ENCODE measurements around the gene FOXK2. TPM values are rescaled to one million over a fixed set of nuclear protein-coding genes. Genes with fewer than 3 reads are reported as not detected.
A peak's percentile ranks its signal among the peaks of the same experiment; 100 is the strongest.
"Not testable (repeated sequence)": the region's sequence is repeated elsewhere in the genome, so short reads cannot be mapped to it uniquely, and the experiment has no call there.

Gene FOXK2
- total RNA-seq, 1 experiment from 2014 or later = 104 TPM

DNA sequence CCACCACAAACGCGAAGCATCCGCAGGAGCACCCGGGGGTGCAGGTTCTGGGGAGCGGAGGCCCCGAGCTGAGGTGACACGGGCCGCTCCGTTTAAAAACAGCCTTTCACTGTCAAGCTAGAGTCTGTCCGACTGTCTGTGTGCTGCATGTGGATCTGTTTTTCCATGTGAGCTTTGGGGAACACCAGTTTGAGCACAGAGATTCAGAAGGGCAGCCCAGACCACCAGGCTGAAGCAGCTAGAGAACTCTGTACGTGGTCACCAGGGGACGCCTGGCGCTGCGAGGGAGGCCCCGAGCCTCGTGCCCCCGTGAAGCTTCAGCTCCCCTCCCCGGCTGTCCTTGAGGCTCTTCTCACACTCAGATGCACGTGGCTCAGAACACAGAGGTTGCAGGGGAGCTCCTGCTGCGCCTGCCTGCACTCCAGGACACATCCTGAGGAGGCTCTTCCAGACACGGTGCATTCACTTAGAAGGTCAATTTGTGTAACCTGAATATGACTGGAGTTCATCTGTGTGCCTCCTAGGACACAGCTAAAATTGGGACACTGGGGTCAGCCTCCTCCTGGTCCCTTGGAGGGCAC is 15.7 kb upstream of the FOXK2 start:
- no peak overlapping the region for H3K4me3 Mint-ChIP-seq (ENCODE audit: unreplicated experiment)
- H3K27me3 Mint-ChIP-seq (ENCODE audit: insufficient read depth, unreplicated experiment) = no peaks in the 10 kb centered on the region

DNA sequence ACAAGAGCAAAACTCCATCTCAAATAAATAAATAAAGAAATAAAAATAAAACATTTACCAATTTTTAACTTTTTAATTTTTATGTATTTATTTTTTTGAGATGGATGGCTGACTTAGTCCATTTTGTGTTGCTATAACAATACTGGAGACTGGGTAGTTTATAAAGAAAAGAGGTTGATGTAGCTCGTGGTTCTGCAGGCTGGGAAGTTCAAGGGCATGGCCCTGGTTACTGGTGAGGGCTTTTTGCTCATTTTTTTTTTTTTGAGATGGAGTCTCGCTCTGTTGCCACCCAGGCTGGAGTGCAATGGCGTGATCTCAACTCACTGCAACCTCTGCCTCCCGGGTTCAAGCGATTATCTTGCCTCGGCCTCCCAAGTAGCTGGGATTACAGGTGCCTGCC is 14.2 kb upstream of the FOXK2 start:
- intact Hi-C loops (cut with micrococcal nuclease) = no loop called here
- ChIA-PET CTCF (interaction anchor here (1.0 kb wide), 1 partner anchor 49 kb away, joined by 3 read pairs; no protein-coding TSS in a partner anchor), POLR2A (interaction anchor here (0.6 to 1.0 kb wide), 2 partner anchors 14 to 32 kb away, joined by 3 read pairs; partner anchors contain the start of gene FOXK2)
- no peaks in the 10 kb centered on the region for H3K9me3 Mint-ChIP-seq (ENCODE audit: unreplicated experiment)
- H3K36me3 Mint-ChIP-seq (ENCODE audit: insufficient read depth, unreplicated experiment) = no peaks in the 10 kb centered on the region
- BruUV-seq (replicated peaks) = no TSS peak
- no peak for DNase-seq (ENCODE audit: unreplicated experiment)
- H3K27me3 Mint-ChIP-seq (ENCODE audit: insufficient read depth, unreplicated experiment) = no peaks in the 10 kb centered on the region
- peaks cover 6% of the 10 kb centered on the region for H3K4me1 Mint-ChIP-seq (ENCODE audit: insufficient read depth, unreplicated experiment)
- H3K27ac Mint-ChIP-seq (ENCODE audit: low read depth, unreplicated experiment) = no peak overlapping the region
- TF ChIP-seq, protein P1, sequence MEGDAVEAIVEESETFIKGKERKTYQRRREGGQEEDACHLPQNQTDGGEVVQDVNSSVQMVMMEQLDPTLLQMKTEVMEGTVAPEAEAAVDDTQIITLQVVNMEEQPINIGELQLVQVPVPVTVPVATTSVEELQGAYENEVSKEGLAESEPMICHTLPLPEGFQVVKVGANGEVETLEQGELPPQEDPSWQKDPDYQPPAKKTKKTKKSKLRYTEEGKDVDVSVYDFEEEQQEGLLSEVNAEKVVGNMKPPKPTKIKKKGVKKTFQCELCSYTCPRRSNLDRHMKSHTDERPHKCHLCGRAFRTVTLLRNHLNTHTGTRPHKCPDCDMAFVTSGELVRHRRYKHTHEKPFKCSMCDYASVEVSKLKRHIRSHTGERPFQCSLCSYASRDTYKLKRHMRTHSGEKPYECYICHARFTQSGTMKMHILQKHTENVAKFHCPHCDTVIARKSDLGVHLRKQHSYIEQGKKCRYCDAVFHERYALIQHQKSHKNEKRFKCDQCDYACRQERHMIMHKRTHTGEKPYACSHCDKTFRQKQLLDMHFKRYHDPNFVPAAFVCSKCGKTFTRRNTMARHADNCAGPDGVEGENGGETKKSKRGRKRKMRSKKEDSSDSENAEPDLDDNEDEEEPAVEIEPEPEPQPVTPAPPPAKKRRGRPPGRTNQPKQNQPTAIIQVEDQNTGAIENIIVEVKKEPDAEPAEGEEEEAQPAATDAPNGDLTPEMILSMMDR (IDR thresholded peaks at IDR 0.05; ENCODE audit: unreplicated experiment) = no peak
- H3K4me3 Mint-ChIP-seq (ENCODE audit: unreplicated experiment) = no peak overlapping the region

More for the DNA sequence above, 15.7 kb upstream of the FOXK2 start:
- no peak for DNase-seq (ENCODE audit: unreplicated experiment)
- TF ChIP-seq, protein P1 (IDR thresholded peaks at IDR 0.05; ENCODE audit: unreplicated experiment) = no peak
- POLR2A ChIA-PET = interaction anchor here (1.0 to 3.2 kb wide), 4 partner anchors 9 to 31 kb away, joined by 3 to 20 read pairs (median 4); partner anchors contain the start of gene FOXK2
- peaks cover 6% of the 10 kb centered on the region for H3K4me1 Mint-ChIP-seq (ENCODE audit: insufficient read depth, unreplicated experiment)
- H3K9me3 Mint-ChIP-seq (ENCODE audit: unreplicated experiment) = no peaks in the 10 kb centered on the region
- no TSS peak for BruUV-seq (replicated peaks)
- intact Hi-C loops (cut with micrococcal nuclease) = no loop called here
- H3K27ac Mint-ChIP-seq (ENCODE audit: low read depth, unreplicated experiment) = no peak overlapping the region
- H3K36me3 Mint-ChIP-seq (ENCODE audit: insufficient read depth, unreplicated experiment) = no peaks in the 10 kb centered on the region
- CTCF ChIA-PET = interaction anchor here (0.6 to 0.9 kb wide), 3 partner anchors 8 to 51 kb away, joined by 3 to 4 read pairs (median 3); no protein-coding TSS in a partner anchor

DNA sequence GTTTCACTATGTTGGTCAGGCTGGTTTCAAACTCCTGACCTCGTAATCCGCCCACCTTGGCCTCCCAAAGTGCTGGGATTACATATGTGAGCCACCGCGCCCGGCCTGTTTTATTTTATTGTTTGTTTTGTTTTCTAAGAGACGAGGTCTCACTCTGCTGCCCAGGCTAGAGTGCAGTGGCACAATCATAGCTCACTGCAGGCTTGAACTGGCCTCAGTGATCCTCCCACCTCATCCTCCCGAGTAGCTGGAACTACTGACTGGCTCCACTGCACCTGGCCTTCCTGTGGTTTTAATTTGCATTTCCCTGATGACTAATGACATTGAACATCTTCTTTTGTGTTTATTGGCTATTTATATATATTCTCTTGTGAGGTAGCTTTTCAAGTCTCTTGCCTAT is 13.1 kb upstream of the FOXK2 start:
- POLR2A ChIA-PET = interaction anchor here (1.3 to 2.0 kb wide), 3 partner anchors 11 to 23 kb away, joined by 6 to 7 read pairs (median 6); partner anchors contain the start of gene FOXK2
- H3K9me3 Mint-ChIP-seq (ENCODE audit: unreplicated experiment); BruUV-seq (replicated peaks); H3K4me1 Mint-ChIP-seq (ENCODE audit: insufficient read depth, unreplicated experiment); intact Hi-C loops (cut with micrococcal nuclease); H3K4me3 Mint-ChIP-seq (ENCODE audit: unreplicated experiment); H3K27me3 Mint-ChIP-seq (ENCODE audit: insufficient read depth, unreplicated experiment); H3K36me3 Mint-ChIP-seq (ENCODE audit: insufficient read depth, unreplicated experiment): not testable (repeated sequence)
- DNase-seq (ENCODE audit: unreplicated experiment) = peak; percentile 59
- peak overlapping the region; percentile 35 for H3K27ac Mint-ChIP-seq (ENCODE audit: low read depth, unreplicated experiment)
- CTCF ChIA-PET = interaction anchor here (0.8 to 1.5 kb wide), 2 partner anchors 11 to 14 kb away, joined by 4 read pairs; no protein-coding TSS in a partner anchor

DNA sequence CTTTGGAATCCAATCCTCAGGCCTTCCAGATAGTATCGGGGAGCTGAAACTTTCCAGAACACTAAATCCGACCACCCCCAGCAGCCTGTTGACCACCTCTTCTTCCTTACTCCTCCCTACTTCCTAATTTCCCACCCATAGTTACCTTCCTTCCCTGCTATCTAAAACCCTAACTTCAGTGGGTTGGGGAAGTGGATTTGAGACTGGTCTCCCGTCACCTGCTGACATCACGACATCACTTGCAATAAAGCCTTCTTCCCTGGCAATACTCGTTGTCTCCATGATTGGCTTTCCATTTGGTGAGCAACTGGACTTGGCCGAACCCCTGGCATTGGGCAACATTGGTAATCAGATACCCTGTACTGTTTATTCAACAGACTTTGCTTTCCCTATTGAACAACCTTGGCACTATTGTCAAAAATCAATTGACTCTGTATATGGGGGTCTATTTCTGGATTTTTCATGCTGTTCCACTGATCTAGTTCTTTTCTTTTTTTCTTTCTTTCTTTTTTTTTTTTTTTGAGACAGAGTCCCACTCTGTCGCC is 11.8 kb upstream of the FOXK2 start:
- Mint-ChIP-seq H3K36me3 (ENCODE audit: insufficient read depth, unreplicated experiment) (no peaks in the 10 kb centered on the region), H3K27me3 (ENCODE audit: insufficient read depth, unreplicated experiment) (no peaks in the 10 kb centered on the region), H3K27ac (ENCODE audit: low read depth, unreplicated experiment) (no peak overlapping the region), H3K4me3 (ENCODE audit: unreplicated experiment) (no peak overlapping the region), H3K9me3 (ENCODE audit: unreplicated experiment) (no peaks in the 10 kb centered on the region), H3K4me1 (ENCODE audit: insufficient read depth, unreplicated experiment) (no peaks in the 10 kb centered on the region)
- ChIA-PET CTCF (interaction anchor here (0.7 to 1.5 kb wide), 3 partner anchors 9 to 53 kb away, joined by 3 to 4 read pairs (median 3); no protein-coding TSS in a partner anchor), POLR2A (interaction anchor here (1.0 to 2.0 kb wide), 4 partner anchors 9 to 22 kb away, joined by 3 to 7 read pairs (median 5); partner anchors contain the start of gene FOXK2)
- no TSS peak for BruUV-seq (replicated peaks)
- TF ChIP-seq, protein P1 (IDR thresholded peaks at IDR 0.05; ENCODE audit: unreplicated experiment) = no peak
- intact Hi-C loops (cut with micrococcal nuclease) = no loop called here
- DNase-seq (ENCODE audit: unreplicated experiment) = peak; percentile 40

DNA sequence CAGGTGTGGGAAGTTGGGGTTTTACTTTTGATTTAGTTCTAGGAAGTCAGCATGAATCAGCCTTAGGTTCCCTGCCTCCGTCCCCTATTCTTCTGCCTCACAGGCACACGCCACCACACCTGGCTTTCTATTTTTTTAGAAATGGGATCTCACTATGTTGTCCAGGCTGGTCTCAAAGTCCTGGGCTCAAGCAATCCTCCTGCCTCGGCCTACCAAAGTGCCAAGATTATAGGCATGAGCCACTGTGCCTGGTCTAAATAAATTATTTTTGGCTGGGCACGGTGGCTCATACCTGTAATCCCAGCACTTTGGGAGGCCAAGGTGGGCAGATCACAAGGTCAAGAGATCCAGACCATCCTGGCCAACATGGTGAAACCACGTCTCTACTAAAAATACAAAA is 7.9 kb upstream of the FOXK2 start:
- H3K4me1 Mint-ChIP-seq (ENCODE audit: insufficient read depth, unreplicated experiment); H3K36me3 Mint-ChIP-seq (ENCODE audit: insufficient read depth, unreplicated experiment); intact Hi-C loops (cut with micrococcal nuclease); H3K27ac Mint-ChIP-seq (ENCODE audit: low read depth, unreplicated experiment); H3K4me3 Mint-ChIP-seq (ENCODE audit: unreplicated experiment); BruUV-seq (replicated peaks); DNase-seq (ENCODE audit: unreplicated experiment); CTCF ChIA-PET; H3K9me3 Mint-ChIP-seq (ENCODE audit: unreplicated experiment); POLR2A ChIA-PET; H3K27me3 Mint-ChIP-seq (ENCODE audit: insufficient read depth, unreplicated experiment): not testable (repeated sequence)

DNA sequence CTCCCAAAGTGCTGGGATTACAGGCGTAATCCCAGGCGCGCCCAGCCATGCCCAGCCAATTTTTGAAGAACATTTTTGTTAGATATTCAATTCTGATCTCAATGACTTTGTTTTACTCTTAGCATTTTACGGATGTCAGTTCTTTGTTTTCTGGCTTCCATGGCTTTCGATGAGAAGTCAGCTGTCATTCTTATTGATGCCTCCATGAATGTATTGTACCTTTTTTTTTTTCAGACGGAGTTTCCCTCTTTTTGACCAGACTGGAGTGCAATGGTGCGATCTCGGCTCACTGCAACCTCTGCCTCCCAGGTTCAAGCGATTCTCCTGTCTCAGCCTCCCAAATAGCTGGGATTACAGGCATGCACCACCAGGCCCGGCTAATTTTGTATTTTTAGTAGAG is 5.7 kb upstream of the FOXK2 start:
- DNase-seq (ENCODE audit: unreplicated experiment); H3K36me3 Mint-ChIP-seq (ENCODE audit: insufficient read depth, unreplicated experiment); H3K27ac Mint-ChIP-seq (ENCODE audit: low read depth, unreplicated experiment); BruUV-seq (replicated peaks); H3K27me3 Mint-ChIP-seq (ENCODE audit: insufficient read depth, unreplicated experiment); H3K4me3 Mint-ChIP-seq (ENCODE audit: unreplicated experiment); intact Hi-C loops (cut with micrococcal nuclease); H3K4me1 Mint-ChIP-seq (ENCODE audit: insufficient read depth, unreplicated experiment); CTCF ChIA-PET; H3K9me3 Mint-ChIP-seq (ENCODE audit: unreplicated experiment): not testable (repeated sequence)
- POLR2A ChIA-PET = interaction anchor here (1.0 to 1.4 kb wide), 2 partner anchors 12 to 18 kb away, joined by 3 to 7 read pairs; no protein-coding TSS in a partner anchor
